GM12875 (cell line): ENCODE results near the gene NKAIN2.

Source experiments
- H3K4me3 ChIP-seq: one replicate; pipeline ENCODE4 v1.5.1; 2011; ENCODE audit warnings: low read depth, low read length, control low read depth
- CTCF ChIP-seq: IDR thresholded peaks from 2 replicates; pipeline ENCODE4 v1.5.1; 2011; ENCODE audit warnings: low read depth, mild to moderate bottlenecking, control low read depth, inconsistent platforms, low read length, moderate library complexity, borderline replicate concordance; ENCODE audit not compliant: insufficient read depth

The NKAIN2 gene

GRCh38 chr6:124200661-124201060, 397.0 kb downstream of the NKAIN2 start:
- no peak overlapping the region for H3K4me3 ChIP-seq

GRCh38 chr6:124203101-124203811, 399.6 kb downstream of the NKAIN2 start:
- no peak overlapping the region for H3K4me3 ChIP-seq
- no peak for TF ChIP-seq CTCF

More at GRCh38 chr6:124200661-124201060, 397.0 kb downstream of the NKAIN2 start:
- TF ChIP-seq CTCF = no peak

GRCh38 chr6:124203812-124204167, 400.1 kb downstream of the NKAIN2 start:
- no peak for TF ChIP-seq CTCF
- no peak overlapping the region for H3K4me3 ChIP-seq

GRCh38 chr6:124205921-124206320, 402.3 kb downstream of the NKAIN2 start:
- H3K4me3 ChIP-seq = no peak overlapping the region
- no peak for TF ChIP-seq CTCF

- no peak overlapping the region for H3K4me3 ChIP-seq
- TF ChIP-seq CTCF = no peak
Observed at GRCh38 chr6:124223611-124224345, 420.1 kb downstream of the NKAIN2 start.

- H3K4me3 ChIP-seq = no peak overlapping the region
- no peak for TF ChIP-seq CTCF
Observed at GRCh38 chr6:124226396-124226795, 422.7 kb downstream of the NKAIN2 start.

- H3K4me3 ChIP-seq = no peak overlapping the region
- TF ChIP-seq CTCF = no peak
Observed at GRCh38 chr6:124233221-124233620, 429.6 kb downstream of the NKAIN2 start.
